Measurements from ENCODE around the gene GPC2.
A peak's percentile ranks its signal among the peaks of the same experiment; 100 is the strongest.

Gene GPC2

GRCh38 chr7:100154651-100155491 is 22.3 kb downstream of the GPC2 start:
- TF ChIP-seq, protein P1, sequence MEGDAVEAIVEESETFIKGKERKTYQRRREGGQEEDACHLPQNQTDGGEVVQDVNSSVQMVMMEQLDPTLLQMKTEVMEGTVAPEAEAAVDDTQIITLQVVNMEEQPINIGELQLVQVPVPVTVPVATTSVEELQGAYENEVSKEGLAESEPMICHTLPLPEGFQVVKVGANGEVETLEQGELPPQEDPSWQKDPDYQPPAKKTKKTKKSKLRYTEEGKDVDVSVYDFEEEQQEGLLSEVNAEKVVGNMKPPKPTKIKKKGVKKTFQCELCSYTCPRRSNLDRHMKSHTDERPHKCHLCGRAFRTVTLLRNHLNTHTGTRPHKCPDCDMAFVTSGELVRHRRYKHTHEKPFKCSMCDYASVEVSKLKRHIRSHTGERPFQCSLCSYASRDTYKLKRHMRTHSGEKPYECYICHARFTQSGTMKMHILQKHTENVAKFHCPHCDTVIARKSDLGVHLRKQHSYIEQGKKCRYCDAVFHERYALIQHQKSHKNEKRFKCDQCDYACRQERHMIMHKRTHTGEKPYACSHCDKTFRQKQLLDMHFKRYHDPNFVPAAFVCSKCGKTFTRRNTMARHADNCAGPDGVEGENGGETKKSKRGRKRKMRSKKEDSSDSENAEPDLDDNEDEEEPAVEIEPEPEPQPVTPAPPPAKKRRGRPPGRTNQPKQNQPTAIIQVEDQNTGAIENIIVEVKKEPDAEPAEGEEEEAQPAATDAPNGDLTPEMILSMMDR (IDR thresholded peaks at IDR 0.05; ENCODE audit: control insufficient read depth, extremely low read depth, insufficient read depth): no peak
- no peak overlapping the region for H3K4me3 ChIP-seq (ENCODE audit: low read depth, low read length)
- DNase-seq (ENCODE audit: low read depth): no peak

DNA sequence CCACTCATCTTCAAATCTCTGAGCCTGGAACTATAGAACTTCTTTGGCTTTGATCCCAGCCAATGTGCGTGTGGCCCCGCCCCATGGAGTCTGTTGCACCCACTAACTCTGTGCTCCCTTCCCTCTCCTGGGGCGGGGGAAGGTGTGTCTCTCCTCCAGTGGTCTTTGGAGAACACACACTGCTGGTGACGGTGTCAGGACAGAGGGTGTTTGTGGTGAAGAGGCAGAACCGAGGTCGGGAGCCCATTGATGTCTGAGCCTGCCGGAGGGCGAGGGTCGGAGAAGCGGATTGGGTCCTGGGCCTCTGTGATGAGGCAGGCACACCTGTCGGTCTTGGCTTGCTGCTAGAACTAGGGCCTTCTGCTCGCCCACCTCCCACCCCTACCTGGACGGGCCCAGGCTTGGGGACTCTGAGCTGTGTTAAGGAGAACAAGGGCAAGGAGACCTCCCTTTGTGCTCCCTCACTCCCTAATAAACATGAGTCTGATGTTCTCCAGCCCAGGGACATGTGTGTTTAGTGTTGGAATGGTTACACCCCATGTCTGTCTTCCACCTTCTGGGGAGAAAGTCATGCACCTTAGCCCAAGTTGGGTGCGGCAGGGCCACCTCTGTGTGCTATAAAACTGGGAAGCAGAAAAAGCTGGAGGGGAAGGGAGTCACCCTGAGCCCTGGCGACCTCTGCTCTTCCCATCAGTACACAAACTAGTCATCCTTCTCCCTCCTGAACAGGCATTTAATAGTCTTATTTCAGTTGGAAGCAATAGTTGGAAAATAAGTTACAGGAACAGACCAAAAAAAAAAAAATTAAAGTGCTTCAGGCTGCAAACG is 23.3 kb downstream of the GPC2 start:
- no peak for DNase-seq (ENCODE audit: low read depth)
- H3K4me3 ChIP-seq (ENCODE audit: low read depth, low read length): no peak overlapping the region
- TF ChIP-seq, protein P1 (IDR thresholded peaks at IDR 0.05; ENCODE audit: control insufficient read depth, extremely low read depth, insufficient read depth): no peak

DNA sequence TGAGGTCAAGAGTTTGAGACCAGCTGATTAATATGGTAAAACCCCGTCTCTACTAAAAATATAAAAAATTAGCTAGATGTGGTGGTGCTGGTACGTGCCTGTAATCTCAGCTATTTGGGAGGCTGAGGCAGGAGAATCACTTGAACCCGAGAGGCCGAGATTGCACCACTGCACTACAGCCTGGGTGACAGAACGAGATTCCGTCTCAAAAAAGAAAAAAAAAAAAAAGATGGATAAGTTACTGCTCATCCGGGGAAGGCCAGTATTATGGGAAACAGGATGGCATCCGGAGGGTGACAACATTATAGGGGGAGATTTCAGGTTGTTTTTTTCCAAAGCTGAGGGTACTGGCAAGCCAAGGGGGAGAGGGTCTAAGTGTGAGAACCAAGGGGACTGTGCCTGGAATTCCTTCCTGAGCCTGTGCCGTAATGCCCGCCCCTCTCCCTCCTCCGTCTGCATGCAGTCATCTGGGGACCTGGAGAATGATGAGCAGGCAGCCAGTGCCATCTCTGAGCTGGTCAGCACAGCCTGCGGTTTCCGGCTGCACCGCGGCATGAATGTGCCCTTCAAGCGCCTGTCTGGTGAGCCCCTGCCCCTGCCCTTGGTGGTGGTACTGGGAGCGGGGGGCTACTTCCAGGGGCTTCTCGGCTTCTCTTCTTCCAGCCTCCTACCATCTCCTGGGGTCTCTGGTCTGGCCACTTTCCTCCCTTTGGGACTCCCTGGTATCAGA is 24.1 kb downstream of the GPC2 start:
- TF ChIP-seq, protein P1 (IDR thresholded peaks at IDR 0.05; ENCODE audit: control insufficient read depth, extremely low read depth, insufficient read depth): no peak
- no peak for DNase-seq (ENCODE audit: low read depth)
- no peak overlapping the region for H3K4me3 ChIP-seq (ENCODE audit: low read depth, low read length)

- TF ChIP-seq, protein P1 (IDR thresholded peaks at IDR 0.05; ENCODE audit: control insufficient read depth, extremely low read depth, insufficient read depth): no peak
- no peak for DNase-seq (ENCODE audit: low read depth)
- no peak overlapping the region for H3K4me3 ChIP-seq (ENCODE audit: low read depth, low read length)
Observed at GRCh38 chr7:100152404-100152803, 24.8 kb downstream of the GPC2 start.

DNA sequence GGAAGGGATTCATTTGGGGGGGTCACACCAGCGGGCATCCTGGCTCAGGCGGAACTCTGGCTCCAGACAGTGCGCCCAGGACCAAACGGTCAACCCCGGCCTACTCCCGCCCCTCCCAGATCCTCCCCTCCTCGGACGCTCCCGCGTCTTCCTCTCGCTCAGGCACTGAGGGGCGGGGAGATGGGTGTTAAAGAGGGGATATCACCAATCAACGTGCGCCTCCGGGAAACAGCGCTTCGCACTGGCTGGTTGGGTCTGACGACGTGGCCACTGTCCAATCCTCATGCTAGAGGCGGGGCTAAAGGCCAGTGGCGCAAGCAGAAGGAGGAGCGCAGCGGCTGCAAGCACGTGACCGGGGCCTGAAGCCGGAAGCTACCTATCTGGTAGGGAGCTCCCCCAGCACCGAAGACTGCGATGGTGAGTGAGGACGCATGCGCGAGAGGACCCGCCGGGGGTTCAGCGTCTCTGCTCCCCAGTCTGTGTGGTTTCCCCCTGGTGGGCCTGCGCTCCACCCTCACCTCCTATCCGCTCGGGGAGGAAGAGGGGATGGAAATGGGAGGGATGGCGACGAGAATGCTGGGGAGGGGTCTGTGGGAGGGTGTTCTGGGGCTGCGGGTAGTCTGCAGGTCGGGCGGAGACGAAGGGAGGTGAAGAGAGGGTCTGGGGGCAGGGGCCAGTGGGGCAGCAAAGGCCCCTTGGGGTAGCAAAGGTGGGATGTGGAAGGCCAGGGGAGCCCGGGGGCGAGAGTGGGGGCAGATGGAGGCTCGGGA is 28.4 kb downstream of the GPC2 start, which contains the start of gene LAMTOR4:
Gene LAMTOR4, plus strand, starts transcription at position 360 of the 770 bp plus-strand sequence. Its CDS starts 55 bp downstream, at position 415.
- H3K4me3 ChIP-seq (ENCODE audit: low read depth, low read length): peak within 1 kb of the TSS; percentile 99
- TF ChIP-seq, protein P1 (IDR thresholded peaks at IDR 0.05; ENCODE audit: control insufficient read depth, extremely low read depth, insufficient read depth): no peak
- DNase-seq (ENCODE audit: low read depth): peak; percentile 99

- DNase-seq (ENCODE audit: low read depth): no peak
- TF ChIP-seq, protein P1 (IDR thresholded peaks at IDR 0.05; ENCODE audit: control insufficient read depth, extremely low read depth, insufficient read depth): no peak
- peak overlapping the region; percentile 99 for H3K4me3 ChIP-seq (ENCODE audit: low read depth, low read length)
Observed at GRCh38 chr7:100148225-100148558, 29.0 kb downstream of the GPC2 start.
